Mucosa of rectum (tissue), 2 donors: ENCODE measurements around the gene DCHS2.

Source experiments
- H3K27ac ChIP-seq, 2 donors: one replicate each; pipeline ENCODE4 v1.7.0; 2013; ENCODE audit warnings: inconsistent platforms in 2 of 2, low read depth in 2 of 2, low read length in 2 of 2
- H3K27me3 ChIP-seq, 2 donors: one replicate each; pipeline ENCODE4 v1.7.0; 2013; ENCODE audit warnings: low read length in 2 of 2; ENCODE audit not compliant: control insufficient read depth in 2 of 2, insufficient read depth in 2 of 2
- H3K36me3 ChIP-seq, 2 donors: one replicate each; pipeline ENCODE4 v1.7.0; 2013; ENCODE audit warnings: low read length in 2 of 2; ENCODE audit not compliant: control insufficient read depth in 2 of 2, insufficient read depth in 2 of 2
- H3K4me1 ChIP-seq, 2 donors: one replicate each; pipeline ENCODE4 v1.7.0; 2013; ENCODE audit warnings: low read length in 2 of 2, mild to moderate bottlenecking in 1 of 2; ENCODE audit not compliant: control insufficient read depth in 2 of 2, insufficient read depth in 2 of 2
- H3K4me3 ChIP-seq, 2 donors: one replicate each; pipeline ENCODE4 v1.7.0; 2013; ENCODE audit warnings: low read length in 2 of 2
- H3K9ac ChIP-seq, 2 donors: one replicate each; pipeline ENCODE4 v1.7.0; 2013; ENCODE audit warnings: low read length in 2 of 2, low read depth in 1 of 2, mild to moderate bottlenecking in 1 of 2
- H3K9me3 ChIP-seq, 2 donors: one replicate each; pipeline ENCODE4 v1.7.0; 2013; ENCODE audit warnings: low read length in 2 of 2; ENCODE audit not compliant: control insufficient read depth in 2 of 2
- donor health status: healthy.
- donor health status: Normal muscosa, but diverticular disease.

Gene DCHS2

DNA sequence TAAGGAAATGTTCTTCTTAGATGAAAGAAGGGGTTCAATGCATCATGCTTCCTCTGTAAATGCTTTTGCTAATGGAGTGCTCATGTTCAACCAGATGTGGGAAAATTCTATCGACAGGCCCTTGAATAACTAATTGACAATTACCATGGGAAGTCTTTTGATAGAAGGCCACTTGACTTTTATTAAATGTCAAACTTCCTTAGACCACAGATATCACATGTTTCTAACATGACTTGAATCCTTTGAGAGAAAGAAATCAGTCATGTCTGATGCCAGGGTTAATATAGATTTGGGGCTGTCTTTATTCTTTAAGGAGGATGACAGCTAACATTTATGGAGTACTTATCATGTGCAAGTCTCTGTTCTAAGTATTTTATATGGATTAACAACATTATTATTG is 280.1 kb downstream of the DCHS2 start:
- Histone ChIP-seq H3K9me3 (no peaks in the 10 kb centered on the region), H3K9ac (no peak overlapping the region), H3K27me3 (no peaks in the 10 kb centered on the region), H3K4me1 (no peaks in the 10 kb centered on the region), H3K4me3 (no peak overlapping the region), H3K27ac (no peak overlapping the region), H3K36me3 (no peaks in the 10 kb centered on the region)

DNA sequence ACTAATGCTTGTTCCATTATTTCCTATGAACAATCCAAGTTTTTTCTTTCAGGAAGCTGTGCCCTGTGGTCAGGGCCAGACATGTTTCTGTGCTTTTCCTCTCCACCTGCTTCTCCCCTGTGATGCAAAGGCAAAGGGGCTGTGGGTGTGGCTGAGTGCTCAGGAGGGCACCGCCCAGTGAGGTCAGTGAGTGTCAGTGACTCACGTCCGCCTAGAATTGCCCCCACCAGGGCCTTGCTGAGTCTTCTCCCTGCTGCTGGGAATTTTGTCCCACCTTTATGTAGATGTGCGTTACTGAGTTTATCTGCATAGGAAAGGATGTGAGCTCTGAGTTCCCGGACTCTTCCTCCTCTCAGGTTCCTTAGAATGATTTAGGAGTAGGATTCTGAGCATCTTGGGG is 283.2 kb downstream of the DCHS2 start:
- no peaks in the 10 kb centered on the region for H3K36me3 ChIP-seq
- H3K4me3 ChIP-seq, result no peak overlapping the region
- H3K27ac ChIP-seq, result no peak overlapping the region
- no peaks in the 10 kb centered on the region for H3K27me3 ChIP-seq
- H3K9ac ChIP-seq, result no peak overlapping the region
- no peaks in the 10 kb centered on the region for H3K4me1 ChIP-seq
- H3K9me3 ChIP-seq, result no peaks in the 10 kb centered on the region

DNA sequence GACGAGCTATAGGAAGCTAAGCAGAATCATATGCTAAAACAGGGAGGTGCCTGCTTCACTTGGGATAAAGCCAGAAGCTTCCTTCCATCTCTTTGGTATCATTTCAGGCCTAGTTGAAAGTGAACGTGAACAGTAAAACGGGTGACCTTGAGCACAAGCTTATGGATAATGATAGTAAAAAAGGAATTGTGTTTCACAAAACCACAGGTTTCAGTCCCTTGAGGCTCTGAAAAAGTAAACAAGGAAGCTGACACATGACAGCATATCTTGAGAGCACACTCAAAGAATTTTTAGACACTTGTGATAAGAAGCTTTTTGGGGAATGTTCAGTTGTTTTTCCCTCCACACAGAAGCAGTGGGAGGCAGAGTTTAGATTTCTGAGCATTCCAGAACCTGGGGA is 286.1 kb downstream of the DCHS2 start:
- no peaks in the 10 kb centered on the region for H3K9me3 ChIP-seq
- H3K4me3 ChIP-seq, result no peak overlapping the region
- H3K9ac ChIP-seq, result no peak overlapping the region
- no peaks in the 10 kb centered on the region for H3K36me3 ChIP-seq
- no peaks in the 10 kb centered on the region for H3K27me3 ChIP-seq
- no peaks in the 10 kb centered on the region for H3K4me1 ChIP-seq
- H3K27ac ChIP-seq, result no peak overlapping the region

DNA sequence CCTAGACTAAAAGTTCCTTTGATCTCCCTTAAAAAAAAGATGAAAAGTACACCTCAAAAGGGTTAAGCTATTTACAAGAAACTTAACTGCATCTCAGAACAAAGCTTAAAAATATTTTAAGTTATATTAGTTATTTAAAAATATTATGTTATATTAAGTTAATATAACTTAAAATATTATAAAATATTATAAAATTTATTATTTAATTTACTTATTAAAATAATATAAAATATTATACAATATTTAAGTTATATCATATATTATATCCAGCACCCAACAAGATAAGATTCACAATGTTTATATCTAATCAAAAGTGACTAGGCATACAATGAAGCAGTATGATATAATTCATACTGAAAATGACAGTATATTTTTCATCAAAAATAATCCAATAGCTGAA is 296.9 kb downstream of the DCHS2 start:
- Histone ChIP-seq H3K27me3 (no peaks in the 10 kb centered on the region), H3K36me3 (no peaks in the 10 kb centered on the region), H3K4me3 (no peak overlapping the region), H3K27ac (no peak overlapping the region), H3K9me3 (no peaks in the 10 kb centered on the region), H3K4me1 (no peaks in the 10 kb centered on the region), H3K9ac (no peak overlapping the region)

DNA sequence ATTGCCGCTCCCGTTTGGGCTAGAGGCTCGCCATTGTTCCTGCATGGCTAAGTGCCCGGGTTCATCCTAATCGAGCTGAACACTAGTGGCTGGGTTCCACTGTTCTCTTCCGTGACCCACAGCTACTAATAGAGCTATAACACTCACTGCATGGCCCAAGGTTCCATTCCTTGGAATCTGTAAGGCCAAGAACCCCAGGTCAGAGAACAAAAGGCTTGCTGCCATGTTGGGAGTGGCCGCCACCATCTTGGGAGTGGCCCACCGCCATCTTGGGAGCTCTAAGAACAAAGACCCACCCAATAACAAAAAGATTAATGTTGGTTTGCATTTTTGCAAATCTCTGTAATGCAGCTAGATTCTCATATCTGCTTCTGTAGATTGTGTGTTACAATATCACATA is 299.0 kb downstream of the DCHS2 start:
- Histone ChIP-seq H3K27ac (no peak overlapping the region), H3K4me3 (no peak overlapping the region), H3K9me3 (no peaks in the 10 kb centered on the region), H3K27me3 (no peaks in the 10 kb centered on the region), H3K9ac (no peak overlapping the region), H3K4me1 (no peaks in the 10 kb centered on the region), H3K36me3 (no peaks in the 10 kb centered on the region)

DNA sequence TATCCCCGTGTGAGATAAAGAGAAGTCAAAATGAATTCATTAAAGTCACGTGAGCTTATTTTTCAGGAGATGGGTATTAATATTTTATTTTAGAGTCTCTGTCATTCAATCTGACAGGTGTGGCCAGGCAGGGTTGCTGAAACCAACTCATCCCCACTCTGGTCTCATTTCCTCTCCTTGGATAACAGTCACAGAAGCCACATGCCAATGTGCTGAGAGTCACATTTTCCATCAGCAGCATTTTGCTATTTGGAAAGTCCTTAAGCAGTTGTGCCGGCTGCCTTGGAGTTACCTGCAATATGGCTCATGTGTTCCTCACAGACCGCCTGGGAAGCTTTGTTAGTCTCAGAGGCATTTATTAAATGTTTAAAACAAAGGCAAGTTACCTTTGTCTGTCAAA is 302.3 kb downstream of the DCHS2 start:
- Histone ChIP-seq H3K4me3 (no peak overlapping the region), H3K4me1 (no peaks in the 10 kb centered on the region), H3K27me3 (no peaks in the 10 kb centered on the region), H3K9me3 (no peaks in the 10 kb centered on the region), H3K36me3 (no peaks in the 10 kb centered on the region), H3K27ac (no peak overlapping the region), H3K9ac (no peak overlapping the region)

DNA sequence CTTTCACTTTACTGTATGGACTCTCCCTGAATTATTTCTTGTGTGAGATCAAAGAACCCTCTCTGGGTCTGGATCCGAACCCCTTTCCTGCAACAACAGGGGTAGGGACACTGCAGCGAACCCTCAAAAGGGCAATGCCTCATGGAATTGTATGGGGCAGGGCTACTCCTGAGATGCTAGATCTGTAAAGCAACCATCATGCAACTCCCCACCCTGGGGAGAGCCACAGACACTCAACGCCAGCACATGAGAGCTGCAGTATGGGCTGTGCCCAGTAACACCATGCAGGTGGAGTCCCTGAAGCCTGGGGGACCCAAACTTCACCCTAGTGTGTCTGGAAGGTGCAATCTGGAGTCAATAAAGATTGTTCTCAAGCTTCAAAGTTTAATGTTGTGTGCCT is 304.7 kb downstream of the DCHS2 start:
- H3K9me3 ChIP-seq, result no peaks in the 10 kb centered on the region
- no peak overlapping the region for H3K9ac ChIP-seq
- no peaks in the 10 kb centered on the region for H3K36me3 ChIP-seq
- no peak overlapping the region for H3K4me3 ChIP-seq
- H3K4me1 ChIP-seq, result no peaks in the 10 kb centered on the region
- no peaks in the 10 kb centered on the region for H3K27me3 ChIP-seq
- no peak overlapping the region for H3K27ac ChIP-seq

DNA sequence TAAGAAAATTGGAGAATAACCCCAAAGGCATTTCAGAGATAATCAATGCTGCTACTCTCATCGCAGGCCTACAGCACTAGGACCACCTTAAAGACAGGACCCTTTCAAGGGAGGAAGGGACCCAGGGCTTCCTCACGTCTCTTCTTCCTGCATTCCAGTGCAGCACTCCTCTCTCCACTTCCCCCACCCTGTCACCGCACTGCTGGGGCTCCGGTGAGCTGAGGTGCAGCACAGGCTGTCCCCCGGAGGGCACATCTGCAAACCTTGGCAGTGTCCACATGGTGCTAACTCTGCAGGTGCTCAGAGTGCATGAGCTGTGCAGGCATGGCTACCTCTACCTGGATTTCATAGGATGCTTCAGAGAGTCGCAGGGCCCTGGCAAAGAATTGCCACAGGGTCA is 305.6 kb downstream of the DCHS2 start:
- Histone ChIP-seq H3K27ac (no peak overlapping the region), H3K4me1 (no peaks in the 10 kb centered on the region), H3K27me3 (no peaks in the 10 kb centered on the region), H3K36me3 (no peaks in the 10 kb centered on the region), H3K4me3 (no peak overlapping the region), H3K9ac (no peak overlapping the region), H3K9me3 (no peaks in the 10 kb centered on the region)

DNA sequence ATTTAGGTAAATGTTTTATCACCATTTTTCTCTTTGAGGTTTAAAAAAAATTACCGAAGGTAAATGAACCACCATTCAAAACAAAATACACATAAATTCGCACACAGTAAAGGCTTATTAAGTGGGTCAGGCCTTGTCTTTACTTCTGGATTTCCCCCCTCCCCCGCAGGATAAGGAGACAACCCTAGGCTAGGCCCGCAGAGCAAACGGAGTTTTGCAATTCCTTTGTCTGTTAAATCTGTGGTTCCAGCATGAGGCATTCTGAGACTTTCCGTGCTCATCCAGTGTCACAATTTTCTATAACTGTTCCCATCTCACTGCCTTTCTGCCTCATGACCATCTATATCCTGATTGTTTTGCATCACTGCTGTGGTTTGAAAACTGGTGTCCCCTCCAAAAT is 307.4 kb downstream of the DCHS2 start:
- H3K36me3 ChIP-seq, result no peaks in the 10 kb centered on the region
- no peak overlapping the region for H3K9ac ChIP-seq
- no peaks in the 10 kb centered on the region for H3K9me3 ChIP-seq
- no peak overlapping the region for H3K4me3 ChIP-seq
- no peaks in the 10 kb centered on the region for H3K4me1 ChIP-seq
- H3K27me3 ChIP-seq, result no peaks in the 10 kb centered on the region
- no peak overlapping the region for H3K27ac ChIP-seq

DNA sequence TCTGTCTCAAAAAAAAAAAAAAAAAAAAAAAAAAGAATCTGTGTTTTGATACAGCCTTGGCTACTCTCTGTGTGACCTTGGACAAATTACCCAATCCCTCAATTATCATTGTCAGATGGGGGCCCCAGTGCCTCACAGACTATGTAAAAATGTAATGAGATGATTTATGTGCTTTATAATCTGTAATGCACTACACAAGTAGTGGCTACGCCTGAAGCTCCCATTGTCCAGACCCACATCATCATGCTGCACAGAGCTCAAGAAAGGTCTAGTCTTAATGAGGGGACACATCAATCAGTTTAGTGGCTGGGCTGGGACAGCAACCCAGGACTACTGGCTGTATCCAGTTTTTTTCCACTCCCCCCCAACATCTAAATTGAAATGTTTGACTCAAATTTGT is 308.3 kb downstream of the DCHS2 start:
- Histone ChIP-seq H3K4me1 (no peaks in the 10 kb centered on the region), H3K9me3 (no peaks in the 10 kb centered on the region), H3K36me3 (no peaks in the 10 kb centered on the region), H3K9ac (no peak overlapping the region), H3K27ac (no peak overlapping the region), H3K27me3 (no peaks in the 10 kb centered on the region), H3K4me3 (no peak overlapping the region)
